ENCODE data around the gene NSUN4.

The NSUN4 gene

DNA sequence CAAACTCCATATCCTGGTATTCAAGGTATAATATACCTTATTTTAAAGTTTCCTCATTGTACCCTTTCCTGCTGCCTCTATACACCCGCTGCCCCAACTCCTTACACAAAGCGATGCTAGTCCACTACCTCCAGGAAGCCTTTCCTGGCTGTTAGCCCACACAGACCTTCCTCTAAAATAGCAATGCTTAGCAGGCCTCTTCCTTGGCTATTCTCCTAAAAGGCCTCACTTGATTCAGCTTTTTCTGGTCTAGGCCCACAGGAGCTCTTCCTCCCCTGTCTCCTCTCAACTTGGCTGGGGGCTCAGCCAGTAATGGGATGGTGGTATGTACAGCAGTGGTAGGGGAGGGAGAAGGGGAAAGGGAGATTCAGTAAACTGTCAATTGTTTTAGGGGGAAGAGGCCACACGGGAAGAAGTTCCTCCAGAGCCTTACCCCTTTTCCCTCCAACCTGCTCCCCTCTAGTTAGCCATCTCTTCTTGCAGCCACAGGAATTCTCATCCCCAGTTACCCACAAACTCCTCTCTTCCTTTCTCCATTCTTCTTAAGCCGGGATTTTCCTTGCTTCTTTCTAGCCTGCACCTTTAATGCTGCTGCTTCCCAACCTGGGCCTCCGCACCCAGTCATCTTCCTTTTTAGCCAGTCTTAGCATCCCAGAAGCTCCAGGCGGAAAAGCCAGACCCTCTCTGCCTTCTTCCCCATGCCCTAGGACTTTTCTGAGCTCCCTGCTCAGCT is 39.8 kb upstream of the NSUN4 start:
- H3K27me3 ChIP-seq (ENCODE audit: insufficient read depth, low read length, poor library complexity, severe bottlenecking): peaks cover 4% of the 10 kb centered on the region
- peaks cover 28% of the 10 kb centered on the region for H3K4me1 ChIP-seq (ENCODE audit: insufficient read depth, low read length, poor library complexity, severe bottlenecking)
- H3K9ac ChIP-seq (ENCODE audit: low read depth, low read length, poor library complexity, severe bottlenecking): peak overlapping the region; percentile 87
- H3K4me2 ChIP-seq (ENCODE audit: low read depth, low read length, poor library complexity, severe bottlenecking): peak overlapping the region; percentile 93
- H3K9me3 ChIP-seq (ENCODE audit: insufficient read depth, low read depth, low read length): no peaks in the 10 kb centered on the region
- peaks cover 76% of the 10 kb centered on the region for H3K79me2 ChIP-seq (ENCODE audit: insufficient read depth, low read length)
- peak overlapping the region; percentile 81 for H3K4me3 ChIP-seq (ENCODE audit: low read length, poor library complexity, severe bottlenecking)
- peaks cover 53% of the 10 kb centered on the region for H4K20me1 ChIP-seq (ENCODE audit: insufficient read depth, low read length, poor library complexity, severe bottlenecking)
- H3F3A ChIP-seq (ENCODE audit: low read depth): no peaks in the 10 kb centered on the region
- peaks cover 20% of the 10 kb centered on the region; the same call in 1 of the 2 replicates for H3K36me3 ChIP-seq (ENCODE audit: insufficient read depth, low read length)
- H2AFZ ChIP-seq (ENCODE audit: low read length): no peak overlapping the region
- no peaks in the 10 kb centered on the region for H3K9me2 ChIP-seq (replicated peaks; ENCODE audit: low read depth, low read length)
- TF ChIP-seq, protein P1, sequence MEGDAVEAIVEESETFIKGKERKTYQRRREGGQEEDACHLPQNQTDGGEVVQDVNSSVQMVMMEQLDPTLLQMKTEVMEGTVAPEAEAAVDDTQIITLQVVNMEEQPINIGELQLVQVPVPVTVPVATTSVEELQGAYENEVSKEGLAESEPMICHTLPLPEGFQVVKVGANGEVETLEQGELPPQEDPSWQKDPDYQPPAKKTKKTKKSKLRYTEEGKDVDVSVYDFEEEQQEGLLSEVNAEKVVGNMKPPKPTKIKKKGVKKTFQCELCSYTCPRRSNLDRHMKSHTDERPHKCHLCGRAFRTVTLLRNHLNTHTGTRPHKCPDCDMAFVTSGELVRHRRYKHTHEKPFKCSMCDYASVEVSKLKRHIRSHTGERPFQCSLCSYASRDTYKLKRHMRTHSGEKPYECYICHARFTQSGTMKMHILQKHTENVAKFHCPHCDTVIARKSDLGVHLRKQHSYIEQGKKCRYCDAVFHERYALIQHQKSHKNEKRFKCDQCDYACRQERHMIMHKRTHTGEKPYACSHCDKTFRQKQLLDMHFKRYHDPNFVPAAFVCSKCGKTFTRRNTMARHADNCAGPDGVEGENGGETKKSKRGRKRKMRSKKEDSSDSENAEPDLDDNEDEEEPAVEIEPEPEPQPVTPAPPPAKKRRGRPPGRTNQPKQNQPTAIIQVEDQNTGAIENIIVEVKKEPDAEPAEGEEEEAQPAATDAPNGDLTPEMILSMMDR (conservative IDR thresholded peaks at IDR 0.05; ENCODE audit: low read length): no peak
- no peak for TF ChIP-seq EZH2phosphoT487 (IDR thresholded peaks at IDR 0.05; ENCODE audit: borderline replicate concordance)

DNA sequence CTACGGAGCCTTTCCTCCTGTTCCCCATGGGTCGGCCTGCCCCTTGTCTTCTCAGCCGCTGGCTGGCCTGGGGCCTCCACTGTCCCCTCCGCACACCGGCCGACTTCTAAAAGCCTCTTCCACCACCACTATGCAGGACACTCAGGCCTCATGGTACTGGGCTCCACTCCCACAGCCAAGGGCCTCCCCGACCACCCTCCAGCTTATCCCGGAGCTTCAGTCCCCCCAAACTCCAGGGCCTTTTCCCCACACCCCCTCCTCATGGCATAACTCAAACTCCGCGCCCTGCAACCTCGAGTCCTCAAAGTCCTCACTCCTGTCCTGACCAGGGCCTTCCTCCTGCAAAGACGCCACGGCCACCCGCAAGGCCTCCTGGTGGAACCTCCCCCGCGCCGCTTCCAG is 39.2 kb upstream of the NSUN4 start:
- peak overlapping the region; percentile 81 for H3K4me3 ChIP-seq (ENCODE audit: low read length, poor library complexity, severe bottlenecking)
- no peaks in the 10 kb centered on the region for H3F3A ChIP-seq (ENCODE audit: low read depth)
- H4K20me1 ChIP-seq (ENCODE audit: insufficient read depth, low read length, poor library complexity, severe bottlenecking): peaks cover 58% of the 10 kb centered on the region
- H3K36me3 ChIP-seq (ENCODE audit: insufficient read depth, low read length): peaks cover 17% of the 10 kb centered on the region; the same call in 1 of the 2 replicates
- H3K79me2 ChIP-seq (ENCODE audit: insufficient read depth, low read length): peaks cover 82% of the 10 kb centered on the region
- TF ChIP-seq, protein P1 (conservative IDR thresholded peaks at IDR 0.05; ENCODE audit: low read length): no peak
- no peak for TF ChIP-seq EZH2phosphoT487 (IDR thresholded peaks at IDR 0.05; ENCODE audit: borderline replicate concordance)
- H3K4me2 ChIP-seq (ENCODE audit: low read depth, low read length, poor library complexity, severe bottlenecking): peak overlapping the region; percentile 93
- H3K9me3 ChIP-seq (ENCODE audit: insufficient read depth, low read depth, low read length): no peaks in the 10 kb centered on the region
- 0 out of 2 replicates have a peak overlapping the region, but pooled peaks have one; percentile 80 for H2AFZ ChIP-seq (ENCODE audit: low read length)
- no peaks in the 10 kb centered on the region for H3K9me2 ChIP-seq (replicated peaks; ENCODE audit: low read depth, low read length)
- H3K27me3 ChIP-seq (ENCODE audit: insufficient read depth, low read length, poor library complexity, severe bottlenecking): peaks cover 4% of the 10 kb centered on the region
- H3K4me1 ChIP-seq (ENCODE audit: insufficient read depth, low read length, poor library complexity, severe bottlenecking): peaks cover 32% of the 10 kb centered on the region
- peak overlapping the region; percentile 87 for H3K9ac ChIP-seq (ENCODE audit: low read depth, low read length, poor library complexity, severe bottlenecking)

DNA sequence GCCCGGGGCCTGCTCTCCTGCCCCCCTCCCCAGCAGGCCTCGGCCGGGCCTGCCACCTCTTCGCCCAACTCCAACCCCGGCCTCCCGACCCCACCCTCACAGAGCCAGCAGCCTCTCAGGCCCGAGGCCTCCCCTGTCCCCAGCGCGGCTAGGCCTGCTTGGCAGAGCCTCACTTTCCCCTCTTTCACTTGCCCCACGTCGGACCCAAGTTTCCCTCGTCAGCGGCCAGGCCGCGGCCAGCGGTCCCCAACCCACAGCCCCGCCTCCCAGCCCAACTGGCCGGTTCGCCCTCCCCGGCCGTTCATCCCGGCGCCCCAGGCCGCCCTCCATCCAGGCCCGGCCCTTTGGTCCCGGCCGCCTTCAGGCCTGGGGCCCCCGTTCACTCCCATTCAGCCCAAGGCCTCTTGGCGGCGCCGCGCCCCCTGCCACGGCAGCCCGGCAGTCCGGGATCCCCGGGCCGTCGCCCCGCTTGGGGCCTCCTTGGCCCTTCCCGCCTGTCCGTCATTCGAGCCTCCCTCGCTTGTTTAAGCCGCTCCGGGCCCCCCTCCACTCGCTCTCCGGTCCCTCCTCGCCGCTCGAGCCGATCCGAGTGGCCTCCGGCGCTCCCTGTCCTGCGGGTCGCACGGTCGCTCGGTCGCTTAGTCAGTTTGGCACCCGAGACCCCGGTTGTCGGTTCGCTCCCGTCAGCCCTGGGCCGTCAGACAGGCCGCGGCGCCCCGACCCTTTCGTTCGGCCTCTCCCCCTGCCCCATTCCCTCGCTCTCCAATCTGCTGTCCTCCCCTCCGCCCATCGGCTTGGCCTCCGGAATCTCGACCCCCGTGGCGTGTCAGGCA is 38.6 kb upstream of the NSUN4 start:
- Histone ChIP-seq H3K4me3 (ENCODE audit: low read length, poor library complexity, severe bottlenecking) (peak overlapping the region; percentile 81), H3K36me3 (ENCODE audit: insufficient read depth, low read length) (peaks cover 10% of the 10 kb centered on the region; the same call in 1 of the 2 replicates), H3K9me3 (ENCODE audit: insufficient read depth, low read depth, low read length) (no peaks in the 10 kb centered on the region), H3F3A (ENCODE audit: low read depth) (no peaks in the 10 kb centered on the region), H2AFZ (ENCODE audit: low read length) (peak overlapping the region; percentile 80), H4K20me1 (ENCODE audit: insufficient read depth, low read length, poor library complexity, severe bottlenecking) (peaks cover 61% of the 10 kb centered on the region), H3K9me2 (replicated peaks; ENCODE audit: low read depth, low read length) (no peaks in the 10 kb centered on the region), H3K79me2 (ENCODE audit: insufficient read depth, low read length) (peaks cover 88% of the 10 kb centered on the region), H3K4me2 (ENCODE audit: low read depth, low read length, poor library complexity, severe bottlenecking) (peak overlapping the region; percentile 93), H3K9ac (ENCODE audit: low read depth, low read length, poor library complexity, severe bottlenecking) (peak overlapping the region; percentile 87), H3K27me3 (ENCODE audit: insufficient read depth, low read length, poor library complexity, severe bottlenecking) (peaks cover 4% of the 10 kb centered on the region), H3K4me1 (ENCODE audit: insufficient read depth, low read length, poor library complexity, severe bottlenecking) (peaks cover 36% of the 10 kb centered on the region)
- TF ChIP-seq, protein P1 (conservative IDR thresholded peaks at IDR 0.05; ENCODE audit: low read length): peak; percentile 45
- no peak for TF ChIP-seq EZH2phosphoT487 (IDR thresholded peaks at IDR 0.05; ENCODE audit: borderline replicate concordance)

Measured in Loucy (cell line).